Keratinocyte (primary cell): ENCODE results near the gene STX18.

ENCODE experiments used
- EZH2 ChIP-seq: IDR thresholded peaks from one replicate; pipeline ENCODE4 v1.6.1; 2012; ENCODE audit warnings: inconsistent platforms, mild to moderate bottlenecking, low read length, moderate library complexity
- TF ChIP-seq, protein P1 (sequence below), 3 experiments: IDR thresholded peaks in 1 of 3; conservative IDR thresholded peaks in 1 of 3; optimal IDR thresholded peaks in 1 of 3; 2 replicates in 2 of 3; 3 replicates in 1 of 3; pipeline versions ENCODE3 to v1.5.1; 2011; ENCODE audit warnings: low read length in 3 of 3, mild to moderate bottlenecking in 3 of 3, moderate library complexity in 2 of 3, control low read depth in 1 of 3, inconsistent platforms in 1 of 3; ENCODE audit not compliant: insufficient read depth in 2 of 3; ENCODE audit errors: extremely low read depth in 1 of 3

DNA sequence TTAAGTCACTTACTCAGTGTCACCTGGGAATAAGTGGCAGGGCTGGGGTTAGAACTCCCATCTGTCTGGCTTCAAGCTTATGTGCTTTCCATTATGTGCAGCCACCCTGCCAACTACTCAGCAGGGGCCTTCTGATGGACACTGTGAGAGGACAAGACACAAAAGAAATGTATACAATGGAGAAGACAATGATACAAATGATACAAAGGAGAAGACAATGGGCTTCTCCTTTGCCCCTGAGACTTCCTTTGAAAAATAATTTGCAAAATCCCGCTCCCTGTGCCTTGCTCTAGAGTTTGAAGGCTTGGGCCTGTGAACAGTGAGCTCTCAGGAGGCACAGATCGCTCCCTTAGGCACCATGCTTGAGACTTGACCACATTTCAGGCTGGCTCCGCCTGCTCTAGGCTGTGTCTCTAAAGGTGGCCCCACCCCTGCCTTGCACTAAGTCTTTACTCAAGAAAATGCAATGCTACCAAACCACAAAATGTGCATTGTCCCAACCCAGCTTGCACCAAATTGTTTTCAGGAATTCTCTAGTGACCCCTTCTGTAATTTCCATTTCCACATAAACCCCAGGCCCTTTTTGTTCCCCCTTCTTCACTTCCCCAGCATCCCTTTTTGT lies 27.1 kb upstream of the STX18 start:
- TF ChIP-seq, protein P1, sequence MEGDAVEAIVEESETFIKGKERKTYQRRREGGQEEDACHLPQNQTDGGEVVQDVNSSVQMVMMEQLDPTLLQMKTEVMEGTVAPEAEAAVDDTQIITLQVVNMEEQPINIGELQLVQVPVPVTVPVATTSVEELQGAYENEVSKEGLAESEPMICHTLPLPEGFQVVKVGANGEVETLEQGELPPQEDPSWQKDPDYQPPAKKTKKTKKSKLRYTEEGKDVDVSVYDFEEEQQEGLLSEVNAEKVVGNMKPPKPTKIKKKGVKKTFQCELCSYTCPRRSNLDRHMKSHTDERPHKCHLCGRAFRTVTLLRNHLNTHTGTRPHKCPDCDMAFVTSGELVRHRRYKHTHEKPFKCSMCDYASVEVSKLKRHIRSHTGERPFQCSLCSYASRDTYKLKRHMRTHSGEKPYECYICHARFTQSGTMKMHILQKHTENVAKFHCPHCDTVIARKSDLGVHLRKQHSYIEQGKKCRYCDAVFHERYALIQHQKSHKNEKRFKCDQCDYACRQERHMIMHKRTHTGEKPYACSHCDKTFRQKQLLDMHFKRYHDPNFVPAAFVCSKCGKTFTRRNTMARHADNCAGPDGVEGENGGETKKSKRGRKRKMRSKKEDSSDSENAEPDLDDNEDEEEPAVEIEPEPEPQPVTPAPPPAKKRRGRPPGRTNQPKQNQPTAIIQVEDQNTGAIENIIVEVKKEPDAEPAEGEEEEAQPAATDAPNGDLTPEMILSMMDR (optimal IDR thresholded peaks at IDR 0.05 in 1 of 3, IDR thresholded peaks at IDR 0.05 in 1 of 3, conservative IDR thresholded peaks at IDR 0.05 in 1 of 3; ENCODE audit: extremely low read depth in 1 of 3, insufficient read depth in 2 of 3, low read length in 3 of 3): no peak
- no peak for TF ChIP-seq EZH2
